Renal cortical epithelial cell (primary cell): ENCODE data around the gene PLPPR5. TPM values are rescaled to one million over a fixed set of nuclear protein-coding genes. Genes with fewer than 3 reads are reported as not detected.
"Not testable (repeated sequence)": the region's sequence is repeated elsewhere in the genome, so short reads cannot be mapped to it uniquely, and the experiment has no call there.

Source experiments
- DNase-seq: peaks from one replicate; pipeline ENCODE4 v3.0.0-alpha.2; 2011; ENCODE audit warnings: low read depth
- total RNA-seq: library from RNA; depleted of rRNA; stranded (reverse); fragments of >200 nt; gene quantifications from 2 replicates; pipeline ENCODE4 v1.2.3, GENCODE V29; 2014

Gene PLPPR5
- total RNA-seq, 1 donor from 2014 or later: 0.05 TPM

DNA sequence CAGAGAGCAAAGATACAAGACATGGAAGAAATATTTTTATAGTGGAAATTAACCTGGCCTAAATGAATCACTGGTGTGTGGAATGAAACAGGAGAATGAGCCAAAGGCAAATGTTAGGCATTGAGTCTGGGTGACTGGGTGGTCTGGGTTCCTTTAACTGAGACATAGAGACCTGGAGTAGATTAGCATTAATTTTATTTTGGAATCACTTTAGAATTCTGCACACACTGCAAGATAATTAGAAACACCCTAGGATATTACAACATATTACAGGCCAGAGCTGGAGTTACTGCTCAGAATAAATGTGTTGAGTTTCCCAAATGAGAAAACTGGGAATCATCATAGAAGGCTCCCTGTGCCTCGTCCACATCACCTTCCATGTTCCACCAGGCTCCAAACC, 85.5 kb downstream of the PLPPR5 start:
- no peak for DNase-seq

GRCh38 chr1:98914547-98914946, 90.1 kb downstream of the PLPPR5 start:
- no peak for DNase-seq

DNA sequence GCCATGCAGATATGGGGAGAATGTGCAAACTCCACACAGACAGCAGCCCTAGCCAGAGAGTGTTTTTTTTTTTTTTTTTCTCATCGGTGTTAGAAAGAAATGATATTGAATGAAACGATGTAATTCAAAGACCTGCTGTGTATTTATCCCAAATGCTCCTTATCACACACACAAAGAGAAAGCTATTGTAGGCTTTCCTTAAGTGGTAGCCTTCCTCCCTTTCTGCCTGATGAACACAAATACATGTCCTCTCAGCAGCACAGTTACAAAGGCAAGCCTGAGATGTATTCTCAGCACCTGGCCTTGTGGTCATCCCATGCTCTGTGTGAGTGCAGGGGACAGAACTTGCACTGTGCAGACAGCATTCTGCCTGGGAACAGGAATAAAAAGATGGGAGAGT, 93.8 kb downstream of the PLPPR5 start:
- no peak for DNase-seq

GRCh38 chr1:98908980-98909379, 95.7 kb downstream of the PLPPR5 start:
- DNase-seq: no peak

DNA sequence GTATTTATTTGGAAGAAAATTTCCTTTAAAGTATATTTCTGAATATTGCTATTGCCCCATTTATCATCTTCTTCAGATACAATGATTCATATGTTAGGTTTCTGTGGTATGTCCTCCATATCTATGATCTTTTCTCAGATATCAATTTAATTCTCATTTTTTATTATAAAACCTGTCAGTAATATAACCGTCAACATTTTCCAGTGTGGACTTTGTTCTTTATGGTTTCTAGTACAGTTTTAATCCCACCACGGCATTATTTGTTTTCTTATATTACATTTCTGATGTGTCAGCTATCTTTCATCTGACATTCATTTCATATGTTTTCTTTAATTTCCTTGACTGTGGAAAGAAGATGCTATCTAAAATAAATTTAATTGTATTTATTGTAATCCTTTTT, 97.9 kb downstream of the PLPPR5 start:
- DNase-seq: no peak

- DNase-seq: no peak
Measured at GRCh38 chr1:98906361-98906760, 98.3 kb downstream of the PLPPR5 start.

GRCh38 chr1:98904684-98905083, 100.0 kb downstream of the PLPPR5 start:
- DNase-seq: no peak

DNA sequence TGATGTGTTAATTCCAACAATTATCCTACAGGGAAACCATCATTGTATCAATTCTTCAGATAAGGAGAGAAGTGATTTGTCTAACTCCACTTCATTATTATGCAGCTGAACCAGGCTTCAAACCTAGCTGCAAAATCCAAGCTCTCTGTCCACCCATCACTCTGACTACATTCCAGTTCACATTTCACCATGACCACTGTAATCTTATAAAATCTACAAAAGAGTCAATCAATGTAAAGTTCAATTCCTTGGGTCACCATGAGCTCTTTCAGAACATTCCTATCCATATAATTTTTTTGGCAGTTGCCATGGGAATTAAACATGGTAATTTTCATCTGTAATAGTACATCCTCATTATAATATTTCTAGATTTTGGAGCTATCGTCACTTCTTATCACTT, 100.9 kb downstream of the PLPPR5 start:
- no peak for DNase-seq

- DNase-seq: peak; percentile 74
Measured at GRCh38 chr1:98903261-98903660, 101.4 kb downstream of the PLPPR5 start.

GRCh38 chr1:98898940-98899339, 105.7 kb downstream of the PLPPR5 start:
- DNase-seq: no peak

- DNase-seq: no peak
Measured at GRCh38 chr1:98897479-98897878, 107.2 kb downstream of the PLPPR5 start.

DNA sequence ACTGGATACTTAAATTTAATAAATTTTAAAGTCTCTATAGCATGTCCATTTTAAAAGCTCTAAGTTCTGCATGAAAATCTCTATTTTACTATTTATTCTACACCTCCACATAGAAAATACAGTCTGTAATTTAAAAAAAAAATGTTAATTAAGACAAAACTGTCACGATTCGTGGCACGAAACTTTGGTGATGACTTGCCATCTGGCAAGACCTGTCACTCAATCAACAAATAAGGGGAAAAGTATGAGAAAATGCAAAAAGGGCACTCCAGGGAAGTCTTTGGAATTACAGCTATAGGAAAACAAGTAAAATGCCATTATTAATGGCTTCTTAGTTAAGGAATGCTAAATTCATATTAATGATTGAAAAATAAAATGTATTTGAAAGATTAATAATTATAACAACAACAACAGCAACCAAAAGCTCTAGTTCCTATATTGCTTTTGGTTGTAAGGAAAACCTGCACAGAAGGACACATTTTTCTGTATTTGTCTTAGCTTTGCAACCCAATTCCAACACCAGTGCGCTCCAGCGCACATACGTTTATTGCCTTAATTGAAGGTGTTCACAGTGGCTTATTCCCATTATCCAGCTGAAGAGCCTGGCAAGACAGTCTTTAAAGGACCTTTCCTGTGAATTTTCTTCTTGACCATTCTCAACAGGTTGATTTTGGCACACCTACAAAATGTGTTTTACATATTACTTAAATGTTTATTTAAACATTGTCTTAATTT, 107.8 kb downstream of the PLPPR5 start:
- no peak for DNase-seq

GRCh38 chr1:98893371-98893770, 111.3 kb downstream of the PLPPR5 start:
- DNase-seq: no peak

DNA sequence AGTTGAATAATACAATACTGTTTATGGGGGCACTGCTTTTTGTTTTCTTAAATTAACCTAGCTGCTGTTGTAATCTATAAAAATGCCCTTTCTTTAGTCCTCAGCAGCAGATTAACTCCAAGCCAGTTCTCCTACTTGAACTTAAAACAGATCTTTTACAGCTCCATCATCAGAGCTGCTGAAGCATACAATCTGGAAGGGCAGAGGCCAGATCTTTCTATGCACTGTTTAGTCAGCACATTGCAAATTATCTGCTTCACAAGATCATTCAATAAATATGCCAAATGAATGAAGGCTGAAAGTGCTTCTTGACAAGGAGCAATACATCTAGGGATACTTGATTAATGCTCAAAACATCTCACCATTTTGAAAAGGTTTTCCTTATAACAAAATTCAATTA, 115.8 kb downstream of the PLPPR5 start:
- no peak for DNase-seq

- no peak for DNase-seq
Measured at GRCh38 chr1:98887507-98887906, 117.2 kb downstream of the PLPPR5 start.

DNA sequence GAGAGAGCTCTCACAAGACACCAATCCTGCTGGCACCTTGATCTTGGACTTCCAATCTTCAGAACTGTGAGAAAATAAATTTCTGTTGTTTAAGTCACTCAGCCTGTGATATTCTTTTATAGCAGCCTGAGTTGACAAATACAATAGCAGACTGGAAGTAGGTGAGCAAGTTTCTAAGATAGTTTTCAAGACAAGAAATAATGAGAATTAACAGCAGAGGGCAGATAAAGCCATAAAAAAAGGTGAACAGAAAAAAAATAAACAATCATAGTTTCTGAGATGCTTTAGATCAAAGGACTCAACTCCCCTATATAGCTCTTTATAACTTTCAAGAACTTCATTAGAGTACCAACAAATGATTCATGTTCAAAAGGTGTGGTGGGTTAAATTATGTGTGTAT, 119.8 kb downstream of the PLPPR5 start:
- no peak for DNase-seq

- no peak for DNase-seq
Measured at GRCh38 chr1:98881901-98882300, 122.8 kb downstream of the PLPPR5 start.

GRCh38 chr1:98881234-98881633, 123.4 kb downstream of the PLPPR5 start:
- DNase-seq: not testable (repeated sequence)

GRCh38 chr1:98874828-98875227, 129.8 kb downstream of the PLPPR5 start:
- no peak for DNase-seq

DNA sequence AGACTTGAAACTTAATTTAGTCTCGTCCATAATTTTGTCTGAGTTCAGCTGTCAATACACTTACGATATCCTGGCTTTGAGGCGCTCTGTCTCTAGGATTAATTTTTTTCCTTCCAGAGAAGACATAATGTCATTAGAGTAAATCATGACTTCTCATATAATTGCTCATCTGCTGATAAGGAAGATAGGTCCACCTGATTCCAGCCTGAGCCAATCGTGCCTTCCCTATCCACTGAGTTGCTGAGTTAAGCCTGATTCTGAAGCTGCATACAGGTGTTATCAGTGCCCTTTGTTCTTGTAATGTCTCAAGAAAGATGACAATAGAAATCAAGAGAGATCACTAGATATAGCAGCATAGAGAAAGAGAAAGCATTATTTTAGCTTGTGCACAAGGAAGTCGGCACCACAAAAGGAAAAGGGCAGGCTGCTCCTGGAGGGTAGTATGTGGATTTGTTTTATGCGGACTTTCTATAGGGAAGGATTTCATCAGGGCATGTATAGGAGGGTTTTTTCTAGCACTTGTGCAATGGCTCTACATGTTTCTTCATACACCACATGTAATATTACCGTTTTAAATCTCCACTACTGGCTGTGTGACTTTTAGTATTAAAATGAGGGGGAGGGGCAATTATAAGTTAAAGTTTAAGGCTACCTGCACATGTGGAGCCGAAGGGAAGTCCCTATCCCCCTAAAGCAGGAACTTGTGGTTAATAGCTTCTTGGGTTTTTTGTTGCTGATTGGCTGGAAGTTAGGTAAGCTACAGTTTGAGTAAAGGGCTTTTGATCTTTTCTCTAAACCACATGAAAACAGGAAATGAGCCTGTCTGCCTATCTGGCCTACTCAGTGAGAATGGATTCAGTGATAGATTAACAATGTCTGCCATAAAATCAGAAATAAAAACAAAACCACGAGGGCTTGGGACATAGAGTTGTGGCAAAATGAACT, 133.4 kb downstream of the PLPPR5 start:
- peak; percentile 61 for DNase-seq

- no peak for DNase-seq
Measured at GRCh38 chr1:98865796-98866195, 138.9 kb downstream of the PLPPR5 start.

DNA sequence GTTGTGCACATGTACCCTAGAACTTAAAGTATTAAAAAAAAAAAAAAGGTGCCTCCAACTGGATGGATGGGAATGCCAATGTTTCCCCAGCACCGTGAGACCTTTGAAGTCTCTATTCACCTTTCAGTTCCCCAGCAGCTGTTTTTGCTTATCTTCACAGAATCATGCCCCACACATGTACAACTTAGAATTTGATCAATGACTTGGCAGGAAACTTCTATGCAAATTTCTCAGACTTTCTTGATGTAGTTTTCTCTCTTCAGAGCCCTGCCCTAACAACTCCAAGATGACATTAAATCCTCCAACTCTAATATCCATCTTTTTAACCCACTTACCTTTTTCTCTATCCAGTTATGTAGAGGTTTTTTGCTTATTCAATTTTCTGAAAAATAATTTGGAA, 144.3 kb downstream of the PLPPR5 start:
- DNase-seq: no peak

GRCh38 chr1:98854137-98854536, 150.5 kb downstream of the PLPPR5 start:
- no peak for DNase-seq
